Body of pancreas (tissue), 4 donors: ENCODE results near the gene ZNF665. TPM values are rescaled to one million over a fixed set of nuclear protein-coding genes. Genes with fewer than 3 reads are reported as not detected.
A peak's percentile ranks its signal among the peaks of the same experiment; 100 is the strongest.
"Not testable (repeated sequence)": the region's sequence is repeated elsewhere in the genome, so short reads cannot be mapped to it uniquely, and the experiment has no call there.

Experiments used
- ATAC-seq: fragments of 150-250 bp; one replicate; pipeline ENCODE4 v1.9.1; 2016
- DNase-seq, 4 donors: peaks; one replicate each; pipeline ENCODE4 v3.0.0-alpha.2; 2019
- H3K27ac ChIP-seq, 4 donors: fragments of 200-600 bp; sonication (generic); 1 replicate in 3 of 4; 2 replicates in 1 of 4; pipeline versions ENCODE4 v1.5.1 to v1.6.1; 2016 to 2019; ENCODE audit warnings: mild to moderate bottlenecking in 1 of 4, mixed read lengths in 1 of 4, moderate library complexity in 1 of 4
- H3K27me3 ChIP-seq, 2 donors: fragments of 200-600 bp; sonication (generic); one replicate each; pipeline ENCODE4 v1.6.0; 2016; ENCODE audit warnings: mild to moderate bottlenecking in 1 of 2
- H3K36me3 ChIP-seq, 2 donors: fragments of 200-600 bp; sonication (generic); replicated peaks in 1 of 2; 2 replicates each; pipeline ENCODE4 v1.5.1; 2016; ENCODE audit warnings: low read depth in 2 of 2; ENCODE audit not compliant: insufficient read depth in 1 of 2
- H3K4me1 ChIP-seq: fragments of 200-600 bp; sonication (generic); one replicate; pipeline ENCODE4 v1.6.0; 2016
- H3K4me3 ChIP-seq, 2 donors: fragments of 200-600 bp; sonication (generic); 1 replicate in 1 of 2; 2 replicates in 1 of 2; pipeline ENCODE4 v1.5.1; 2016 to 2019
- H3K9me3 ChIP-seq, 3 donors: fragments of 200-600 bp; sonication (generic); 1 replicate in 2 of 3; 2 replicates in 1 of 3; pipeline ENCODE4 v1.5.1; 2016
- POLR2A ChIP-seq, 3 donors: fragments of 450-650 bp; IDR thresholded peaks; one replicate each; pipeline ENCODE4 v1.6.1; 2016; ENCODE audit warnings: antibody characterized with exemption in 3 of 3, mild to moderate bottlenecking in 2 of 3
- WGBS, 2 donors: methylation state at CpG; one replicate each; pipeline ENCODE4 v1.1.5; 2017; 5-methylcytosine and 5-hydroxymethylcytosine counted together
- intact Hi-C: fragments of 100-400 bp; cut with DNase I; formaldehyde crosslinking; loops from one replicate; pipeline ENCODE4 v1.15.1; 2023
- total RNA-seq, 2 donors: library from RNA; depleted of rRNA; stranded (reverse); fragments of >200 nt; gene quantifications; one replicate each; pipeline ENCODE4 v1.1.0, GENCODE V29; 2016
- TF ChIP-seq, protein P1 (sequence below), 7 experiments: fragments of 450-650 bp in 4 of 7; fragments of 200-600 bp in 3 of 7; sonication (generic) in 3 of 7; IDR thresholded peaks; one replicate each; pipeline ENCODE4 v1.5.1; 2016 to 2019; ENCODE audit warnings: antibody characterized with exemption in 7 of 7

ZNF665 gene
- total RNA-seq, 2 donors from 2014 or later, result 0.78 to 3.3 TPM

- Histone ChIP-seq H3K27ac (no peak overlapping the region), H3K36me3 (no peaks in the 10 kb centered on the region), H3K27me3 (no peaks in the 10 kb centered on the region), H3K9me3 (no peaks in the 10 kb centered on the region), H3K4me3 (peak overlapping the region; percentile 22 to 26), H3K4me1 (peaks cover 9% of the 10 kb centered on the region)
- intact Hi-C loops, result no loop called here
- WGBS, 2 donors, result 25 to 28% methylated on average over 6 of the region's 6 CpGs
- no peak for DNase-seq
- TF ChIP-seq POLR2A (IDR thresholded peaks at IDR 0.05), result no peak
- TF ChIP-seq, protein P1, sequence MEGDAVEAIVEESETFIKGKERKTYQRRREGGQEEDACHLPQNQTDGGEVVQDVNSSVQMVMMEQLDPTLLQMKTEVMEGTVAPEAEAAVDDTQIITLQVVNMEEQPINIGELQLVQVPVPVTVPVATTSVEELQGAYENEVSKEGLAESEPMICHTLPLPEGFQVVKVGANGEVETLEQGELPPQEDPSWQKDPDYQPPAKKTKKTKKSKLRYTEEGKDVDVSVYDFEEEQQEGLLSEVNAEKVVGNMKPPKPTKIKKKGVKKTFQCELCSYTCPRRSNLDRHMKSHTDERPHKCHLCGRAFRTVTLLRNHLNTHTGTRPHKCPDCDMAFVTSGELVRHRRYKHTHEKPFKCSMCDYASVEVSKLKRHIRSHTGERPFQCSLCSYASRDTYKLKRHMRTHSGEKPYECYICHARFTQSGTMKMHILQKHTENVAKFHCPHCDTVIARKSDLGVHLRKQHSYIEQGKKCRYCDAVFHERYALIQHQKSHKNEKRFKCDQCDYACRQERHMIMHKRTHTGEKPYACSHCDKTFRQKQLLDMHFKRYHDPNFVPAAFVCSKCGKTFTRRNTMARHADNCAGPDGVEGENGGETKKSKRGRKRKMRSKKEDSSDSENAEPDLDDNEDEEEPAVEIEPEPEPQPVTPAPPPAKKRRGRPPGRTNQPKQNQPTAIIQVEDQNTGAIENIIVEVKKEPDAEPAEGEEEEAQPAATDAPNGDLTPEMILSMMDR (IDR thresholded peaks at IDR 0.05), result no peak
- ATAC-seq, result no peak
Measured at GRCh38 chr19:53131727-53132126, 61.4 kb downstream of the ZNF665 start.

DNA sequence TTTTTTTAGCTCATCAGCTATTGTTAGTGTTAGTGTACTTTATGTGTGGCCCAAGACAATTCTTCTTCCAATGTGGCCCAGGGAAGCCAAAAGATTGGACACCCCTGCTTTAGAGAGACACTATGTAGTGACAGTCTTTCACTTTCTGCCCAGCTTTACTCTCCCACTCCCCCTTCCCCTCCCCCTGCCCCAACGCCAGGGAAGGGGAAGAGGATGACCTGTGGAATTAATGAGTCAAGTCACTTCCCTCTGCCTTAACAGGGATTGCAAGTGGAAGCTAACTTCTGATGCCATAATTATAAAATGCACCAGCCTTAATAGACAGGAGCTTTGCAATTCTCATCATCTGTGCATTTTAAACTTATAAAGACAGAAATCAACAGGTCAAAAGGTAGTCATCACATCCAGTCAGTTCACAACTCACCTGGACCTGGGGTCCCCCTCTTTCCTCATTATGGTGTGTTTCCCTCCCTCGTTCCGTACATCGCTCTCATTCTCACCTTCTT, 62.0 kb downstream of the ZNF665 start:
- intact Hi-C loops, result no loop called here
- Histone ChIP-seq H3K27me3 (no peaks in the 10 kb centered on the region), H3K36me3 (no peaks in the 10 kb centered on the region), H3K4me1 (peaks cover 9% of the 10 kb centered on the region), H3K27ac (no peak overlapping the region), H3K4me3 (no peak overlapping the region), H3K9me3 (no peaks in the 10 kb centered on the region)
- 92 to 96% methylated on average over 4 of the region's 4 CpGs for WGBS, 2 donors
- no peak for ATAC-seq
- TF ChIP-seq POLR2A (IDR thresholded peaks at IDR 0.05), result no peak
- TF ChIP-seq, protein P1 (IDR thresholded peaks at IDR 0.05), result no peak
- DNase-seq, result no peak

GRCh38 chr19:53130506-53130905, 62.7 kb downstream of the ZNF665 start:
- no peak for ATAC-seq
- Histone ChIP-seq H3K9me3 (no peaks in the 10 kb centered on the region), H3K27ac (no peak overlapping the region), H3K27me3 (no peaks in the 10 kb centered on the region), H3K36me3 (no peaks in the 10 kb centered on the region), H3K4me3 (no peak overlapping the region), H3K4me1 (peaks cover 9% of the 10 kb centered on the region)
- DNase-seq, result peak in 1 of 4 donors; percentile 13
- WGBS, 2 donors, result 72 to 79% methylated on average over 7 of the region's 7 CpGs
- TF ChIP-seq, protein P1 (IDR thresholded peaks at IDR 0.05), result no peak
- TF ChIP-seq POLR2A (IDR thresholded peaks at IDR 0.05), result no peak
- intact Hi-C loops, result no loop called here

DNA sequence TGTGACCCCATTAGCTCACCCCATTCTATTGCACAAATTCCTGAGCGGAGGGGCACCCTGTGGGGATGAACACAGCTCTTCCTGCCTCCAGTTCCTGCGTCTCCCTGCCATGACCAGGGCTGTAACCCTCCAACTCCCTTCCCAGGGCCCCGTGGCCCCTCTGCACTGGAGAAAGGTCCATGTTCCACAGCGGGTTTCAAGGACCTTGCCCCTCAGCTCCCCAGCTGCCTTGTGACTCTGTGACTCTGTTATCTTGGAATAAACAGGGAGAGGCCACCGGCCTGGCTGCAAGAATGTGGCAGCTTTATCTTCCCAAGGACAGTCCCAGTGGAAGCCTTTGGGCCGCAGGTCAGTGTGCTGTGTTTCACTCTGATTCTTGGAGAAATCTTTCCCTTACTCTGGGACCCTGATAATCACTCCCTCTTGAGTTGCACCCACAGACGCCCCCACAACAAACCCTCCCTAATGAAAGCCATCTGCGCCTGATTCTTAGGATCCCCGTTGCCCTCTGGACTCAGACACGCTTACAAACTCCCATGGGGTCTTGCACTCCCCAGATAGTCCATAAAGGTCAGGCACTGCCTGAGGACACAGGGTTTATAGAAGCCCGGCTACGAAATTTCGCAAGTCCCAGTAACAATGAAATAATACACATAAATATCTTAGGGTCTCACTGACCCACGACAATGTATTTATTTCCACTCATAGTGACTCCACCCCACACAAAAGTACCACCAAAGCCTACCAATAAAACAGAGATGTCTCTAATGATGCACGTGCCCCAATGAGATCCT, 66.2 kb downstream of the ZNF665 start:
- intact Hi-C loops, DNase-seq, ATAC-seq, H3K9me3 ChIP-seq, H3K27me3 ChIP-seq, H3K4me1 ChIP-seq, H3K36me3 ChIP-seq, H3K4me3 ChIP-seq, H3K27ac ChIP-seq: not testable (repeated sequence)
- 71 to 73% methylated on average over 7 to 8 of the region's 15 CpGs for WGBS, 2 donors

- Histone ChIP-seq H3K9me3 (no peaks in the 10 kb centered on the region), H3K36me3 (no peaks in the 10 kb centered on the region), H3K4me1 (no peaks in the 10 kb centered on the region), H3K27me3 (no peaks in the 10 kb centered on the region), H3K27ac (no peak overlapping the region), H3K4me3 (no peak overlapping the region)
- WGBS, 2 donors, result 77 to 93% methylated on average over 7 of the region's 7 CpGs
- ATAC-seq (no peak), DNase-seq (no peak)
- TF ChIP-seq, protein P1 (IDR thresholded peaks at IDR 0.05), result no peak
- no peak for TF ChIP-seq POLR2A (IDR thresholded peaks at IDR 0.05)
- intact Hi-C loops, result no loop called here
Measured at GRCh38 chr19:53123400-53123799, 69.8 kb downstream of the ZNF665 start.

Other genes with a start within 250 kb of the ZNF665 start
- gene ZNF816, start 230.5 kb downstream of the ZNF665 start, total RNA-seq, result 1 to 10 TPM; 4.9 to 7.5 TPM
- not detected for gene ERVV-1, start 179.4 kb downstream of the ZNF665 start, total RNA-seq
- gene ERVV-2, start 148.6 kb downstream of the ZNF665 start, total RNA-seq, result not detected
- 10 to 100 TPM; 16.6 to 32.3 TPM for gene ZNF160, start 89.9 kb downstream of the ZNF665 start, total RNA-seq
- 1 to 10 TPM; 3.9 to 6.9 TPM for gene ZNF415, start 60.4 kb downstream of the ZNF665 start, total RNA-seq
- 1 to 10 TPM; 4.0 to 9.9 TPM for gene ZNF347, start 34.3 kb downstream of the ZNF665 start, total RNA-seq
- 1 to 10 TPM; 2.3 to 3.4 TPM for gene ZNF677, start 61.5 kb upstream of the ZNF665 start, total RNA-seq
- not detected for gene VN1R2, start 64.9 kb upstream of the ZNF665 start, total RNA-seq
- not detected for gene VN1R4, start 74.4 kb upstream of the ZNF665 start, total RNA-seq
- gene ZNF845, start 140.4 kb upstream of the ZNF665 start, total RNA-seq, result 1 to 10 TPM; 3.0 to 4.2 TPM
- 10 to 100 TPM; 12.2 to 14.2 TPM for gene ZNF525, start 172.3 kb upstream of the ZNF665 start, total RNA-seq
- gene ZNF765, start 201.8 kb upstream of the ZNF665 start, total RNA-seq, result 1 to 10 TPM; 7.5 to 9.6 TPM
- gene ZNF761, start 238.6 kb upstream of the ZNF665 start, total RNA-seq, result 1 to 10 TPM; 4.3 to 6.2 TPM